Stimulated activated CD8-positive, alpha-beta memory T cell treated with anti-CD3 and anti-CD28 coated beads, Interleukin-12 subunit alpha, Interleukin-12 subunit beta, amount 100 ng/mL, for 24 hours (primary cell): Measurements from ENCODE around the gene RHBDL1.

Experiments used
- DNase-seq: peaks from one replicate; pipeline ENCODE4 v3.0.0-alpha.2; 2020; ENCODE audit errors: extremely low read depth

The RHBDL1 gene

DNA sequence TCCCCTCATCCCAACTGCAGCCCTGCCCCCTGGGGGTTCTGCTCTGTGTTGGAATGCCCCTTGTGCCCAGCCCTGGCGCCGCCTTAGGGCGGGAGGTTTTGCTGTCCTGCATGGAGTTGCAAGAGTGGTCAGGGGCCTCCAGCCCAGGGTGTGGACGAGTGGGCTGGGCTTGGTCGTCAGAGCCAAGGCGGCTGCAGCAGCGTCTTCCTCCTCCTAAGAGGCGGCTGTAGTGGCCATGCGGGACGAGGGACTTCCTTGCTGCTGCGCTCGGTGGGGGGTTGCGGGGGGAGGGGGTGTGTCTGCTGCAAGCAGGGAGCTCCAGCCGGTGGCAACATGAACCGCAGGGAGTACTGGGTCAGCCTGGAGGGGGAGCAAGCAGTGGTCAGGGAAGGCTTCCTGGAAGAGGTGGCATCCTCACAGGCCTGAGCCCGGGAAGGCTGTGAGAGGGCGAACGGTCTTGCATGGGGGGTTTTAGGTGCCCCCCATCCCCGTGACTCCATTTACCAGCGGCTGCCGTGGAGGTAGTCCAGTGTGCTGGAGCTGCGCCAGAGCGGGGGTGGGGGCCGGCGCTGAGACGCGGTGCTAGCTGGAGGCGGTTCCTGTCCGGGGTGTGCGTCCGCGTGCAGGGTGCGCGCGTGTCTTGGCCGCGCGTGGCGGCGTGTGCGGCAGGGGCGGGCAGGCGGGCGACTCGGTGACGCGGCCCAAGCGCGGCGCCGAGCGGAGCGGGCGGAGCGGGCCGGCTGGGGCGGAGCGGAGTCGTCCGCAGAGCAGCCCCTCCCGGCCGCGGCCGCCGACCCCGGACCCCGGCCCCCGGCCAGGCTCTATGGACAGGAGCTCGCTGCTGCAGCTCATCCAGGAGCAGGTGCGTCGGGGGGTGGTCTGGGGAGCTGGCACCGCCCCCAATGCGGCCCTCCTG is at the start of gene RHBDL1:
Gene RHBDL1, plus strand, starts transcription at position 704 of the 916 bp plus-strand sequence. Its CDS starts 120 bp downstream, at position 824.
- DNase-seq: no peak

DNA sequence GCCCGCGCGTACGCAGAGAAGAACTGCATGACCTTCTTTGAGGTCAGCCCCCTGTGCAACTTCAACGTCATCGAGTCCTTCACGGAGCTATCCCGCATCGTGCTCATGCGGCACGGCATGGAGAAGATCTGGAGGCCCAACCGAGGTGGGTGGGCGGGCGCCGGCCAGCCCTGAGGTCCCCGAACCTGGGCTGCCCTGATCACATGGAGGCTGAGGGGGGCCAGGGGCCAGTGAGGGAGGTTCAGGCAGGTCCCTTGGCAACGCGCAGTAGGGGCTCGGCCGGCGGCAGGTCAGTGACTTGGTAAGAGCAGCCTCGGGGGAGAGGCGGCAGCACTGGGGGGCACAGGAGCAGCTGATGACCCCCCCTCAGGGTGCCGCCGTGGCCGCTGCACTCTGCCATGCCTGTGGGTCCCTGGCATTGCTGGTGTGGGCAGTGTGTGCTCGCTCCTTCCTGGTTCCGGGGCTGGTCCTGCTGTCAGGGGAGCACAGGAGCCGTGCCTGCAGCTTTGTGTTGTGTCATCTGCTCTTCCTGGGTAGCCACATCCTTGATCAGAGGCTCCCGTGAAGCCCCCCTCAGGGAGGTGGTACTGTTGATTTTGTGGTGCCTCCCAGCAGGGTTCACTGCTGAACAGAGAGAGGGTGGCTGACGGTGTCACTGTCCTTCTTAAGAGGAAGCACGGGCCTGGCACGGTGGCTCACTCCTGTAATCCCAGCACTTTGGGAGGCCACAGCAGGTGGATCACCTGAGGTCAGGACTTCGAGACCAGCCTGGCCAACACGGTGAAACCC is 49.3 kb upstream of the RHBDL1 start:
- no peak for DNase-seq

DNA sequence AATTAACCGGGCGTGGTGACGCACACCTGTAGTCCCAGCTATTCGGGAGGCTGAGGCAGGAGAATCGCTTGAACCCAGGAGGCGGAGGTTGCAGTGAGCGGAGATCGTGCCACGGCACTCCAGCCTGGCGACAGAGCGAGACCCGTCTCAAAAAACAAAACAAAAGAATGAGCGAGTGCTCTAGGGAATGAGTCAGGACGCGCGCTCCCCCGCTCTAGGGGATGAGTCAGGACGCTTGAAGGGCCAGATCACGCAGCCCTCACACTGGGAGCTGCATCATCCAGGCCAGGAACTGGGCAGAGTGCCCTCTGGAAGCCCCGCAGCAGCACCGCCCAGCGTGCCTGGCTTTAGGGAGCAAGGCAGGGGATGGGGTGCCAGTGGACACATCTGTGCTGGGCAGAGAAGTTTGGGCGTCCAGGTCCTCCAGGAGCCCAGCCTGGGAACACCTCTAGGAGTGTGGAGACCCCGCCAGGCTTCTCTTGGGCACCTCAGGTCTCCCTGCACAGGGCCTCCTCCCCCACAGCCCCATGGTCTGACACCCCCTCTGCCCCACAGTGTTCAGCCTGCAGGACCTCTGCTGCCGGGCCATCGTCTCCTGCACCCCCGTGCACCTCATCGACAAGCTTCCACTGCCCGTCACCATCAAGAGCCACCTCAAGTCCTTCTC is 48.6 kb upstream of the RHBDL1 start:
- no peak for DNase-seq

GRCh38 chr16:627454-628239 is 47.8 kb upstream of the RHBDL1 start:
- no peak for DNase-seq

DNA sequence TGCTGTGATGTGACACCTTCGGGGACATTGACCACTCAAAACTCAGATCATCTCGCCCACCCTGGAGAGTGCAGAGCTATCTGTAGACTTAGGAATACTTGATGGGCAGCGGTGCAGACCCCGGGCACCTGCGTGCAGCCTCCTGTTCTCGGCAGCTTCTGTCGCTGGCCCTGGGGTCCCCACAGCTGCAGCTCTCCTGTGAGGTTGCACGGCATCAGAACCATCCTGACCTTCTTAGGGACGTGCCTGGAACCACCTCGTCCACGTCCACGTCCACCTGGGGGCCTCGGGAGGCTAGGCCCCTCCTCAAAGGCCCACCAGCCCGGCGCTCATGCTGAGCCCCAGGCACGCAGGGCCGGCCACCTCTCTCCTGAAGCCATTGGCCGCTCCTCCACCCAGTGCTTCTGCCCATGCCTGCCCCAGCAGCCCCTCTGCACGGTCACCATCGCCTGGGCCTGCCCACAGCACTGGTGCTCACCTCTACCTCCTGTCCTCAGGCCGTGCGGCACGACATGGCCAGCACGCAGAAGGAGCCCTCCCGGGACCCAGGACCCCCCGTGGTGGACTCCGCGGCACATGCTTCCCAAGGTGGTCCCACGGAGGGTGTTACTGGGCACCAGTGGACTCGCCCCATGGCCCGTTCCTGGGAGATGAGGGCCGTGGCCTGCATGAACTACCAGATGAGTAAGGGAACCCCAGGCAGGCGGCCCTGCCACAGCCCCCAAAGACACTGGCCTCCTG is 47.0 kb upstream of the RHBDL1 start:
- DNase-seq: no peak

GRCh38 chr16:629185-629832 is 46.2 kb upstream of the RHBDL1 start:
- DNase-seq: no peak

- DNase-seq: no peak
These were observed 45.6 kb upstream of the RHBDL1 start for GRCh38 chr16:629833-630248.

DNA sequence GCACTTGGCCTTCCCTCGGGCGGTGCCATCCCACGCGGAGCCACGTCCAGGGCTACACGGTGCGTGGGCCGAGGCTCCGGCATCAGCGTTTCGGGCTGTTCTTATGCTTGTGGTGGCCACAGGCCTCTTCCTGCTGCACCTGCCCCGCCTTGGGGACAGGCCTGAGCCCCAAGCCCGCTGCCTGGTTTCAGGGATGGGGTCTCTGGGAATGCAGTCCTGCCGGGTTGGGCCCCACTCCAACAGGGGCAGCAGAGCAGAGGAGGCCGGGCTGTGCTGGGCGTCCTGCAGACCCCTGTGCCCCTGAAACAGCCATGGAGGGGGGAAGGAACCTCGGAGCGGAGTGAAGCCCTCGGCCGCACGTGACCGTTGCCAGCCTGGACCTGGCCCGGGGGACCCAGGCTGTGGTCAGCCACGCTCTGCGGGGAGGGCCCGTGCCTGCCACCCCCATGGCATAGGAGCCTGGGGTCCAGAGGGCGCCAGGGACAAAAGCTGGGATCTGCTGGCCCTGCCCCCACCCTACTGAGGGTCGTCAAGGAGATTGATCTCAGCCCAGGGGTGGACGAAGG is 45.1 kb upstream of the RHBDL1 start:
- DNase-seq: no peak

GRCh38 chr16:630815-631405 is 44.6 kb upstream of the RHBDL1 start, which contains the start of gene WFIKKN1:
WFIKKN1 (plus strand) TSS chr16:630985; CDS start chr16:631254, 269 bp downstream.
- DNase-seq: no peak

DNA sequence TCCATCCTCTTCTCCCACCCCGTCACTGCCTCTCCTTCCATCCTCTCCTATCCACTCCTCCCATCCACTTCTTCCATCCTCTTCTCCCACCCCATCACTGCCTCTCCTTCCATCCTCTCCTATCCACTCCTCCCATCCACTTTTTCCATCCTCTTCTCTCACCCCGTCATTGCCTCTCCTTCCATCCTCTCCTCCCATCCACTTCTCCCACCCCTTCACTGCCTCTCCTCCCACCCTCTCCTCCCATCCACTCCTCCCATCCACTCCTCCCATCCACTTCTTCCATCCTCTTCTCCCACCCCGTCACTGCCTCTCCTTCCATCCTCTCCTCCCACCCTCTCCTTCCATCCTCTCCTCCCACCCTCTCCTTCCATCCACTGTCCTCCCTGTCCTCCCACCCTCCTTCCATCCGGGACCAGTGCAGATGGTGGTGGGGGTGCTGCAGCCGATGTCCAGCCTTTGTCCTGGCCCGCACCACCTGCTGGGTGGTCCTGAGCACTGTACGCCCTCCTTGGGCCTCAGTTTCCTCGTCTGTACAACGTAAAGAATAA is 43.6 kb upstream of the RHBDL1 start:
- no peak for DNase-seq

- DNase-seq: no peak
These were observed 42.8 kb upstream of the RHBDL1 start for GRCh38 chr16:632486-633335.

DNA sequence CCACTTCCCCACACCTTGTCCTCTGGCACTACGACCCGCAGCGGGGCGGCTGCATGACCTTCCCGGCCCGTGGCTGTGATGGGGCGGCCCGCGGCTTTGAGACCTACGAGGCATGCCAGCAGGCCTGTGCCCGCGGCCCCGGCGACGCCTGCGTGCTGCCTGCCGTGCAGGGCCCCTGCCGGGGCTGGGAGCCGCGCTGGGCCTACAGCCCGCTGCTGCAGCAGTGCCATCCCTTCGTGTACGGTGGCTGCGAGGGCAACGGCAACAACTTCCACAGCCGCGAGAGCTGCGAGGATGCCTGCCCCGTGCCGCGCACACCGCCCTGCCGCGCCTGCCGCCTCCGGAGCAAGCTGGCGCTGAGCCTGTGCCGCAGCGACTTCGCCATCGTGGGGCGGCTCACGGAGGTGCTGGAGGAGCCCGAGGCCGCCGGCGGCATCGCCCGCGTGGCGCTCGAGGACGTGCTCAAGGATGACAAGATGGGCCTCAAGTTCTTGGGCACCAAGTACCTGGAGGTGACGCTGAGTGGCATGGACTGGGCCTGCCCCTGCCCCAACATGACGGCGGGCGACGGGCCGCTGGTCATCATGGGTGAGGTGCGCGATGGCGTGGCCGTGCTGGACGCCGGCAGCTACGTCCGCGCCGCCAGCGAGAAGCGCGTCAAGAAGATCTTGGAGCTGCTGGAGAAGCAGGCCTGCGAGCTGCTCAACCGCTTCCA is 42.0 kb upstream of the RHBDL1 start:
- no peak for DNase-seq

GRCh38 chr16:634051-634670 is 41.3 kb upstream of the RHBDL1 start:
- DNase-seq: no peak

GRCh38 chr16:634996-635395 is 40.5 kb upstream of the RHBDL1 start:
- DNase-seq: no peak

DNA sequence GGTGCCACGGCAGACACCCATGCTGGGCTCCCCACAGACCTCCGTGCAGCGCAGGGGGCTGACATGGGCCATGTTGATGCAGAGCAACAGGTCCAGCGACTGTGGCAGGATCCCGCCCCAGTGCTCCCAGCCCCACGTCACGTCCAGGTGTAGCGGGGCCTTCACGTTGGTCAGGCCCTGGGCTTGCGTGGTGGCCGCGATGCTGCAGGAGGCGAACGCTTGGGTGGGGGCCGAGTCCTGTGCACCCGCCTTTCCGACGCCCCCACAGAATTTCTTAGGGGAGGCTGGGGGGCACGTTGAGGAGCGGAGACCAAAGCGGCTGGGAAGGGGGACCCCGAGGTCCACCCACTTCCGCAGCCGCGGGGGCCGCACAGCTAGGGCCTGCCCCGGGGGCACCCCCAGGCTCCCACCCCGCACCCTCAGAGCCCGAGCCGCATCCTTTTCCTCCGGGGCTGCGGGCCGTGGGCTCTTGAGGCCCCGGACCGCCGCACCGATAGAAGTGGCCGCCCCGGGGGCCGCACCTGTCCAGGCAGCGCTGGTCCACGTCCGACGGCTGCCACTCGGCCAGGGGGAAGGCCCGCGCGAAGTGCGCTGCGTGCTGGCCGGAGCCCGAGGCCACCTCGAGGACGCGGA is 39.8 kb upstream of the RHBDL1 start:
- DNase-seq: no peak
